Measurements from ENCODE around the gene PPFIA1.

PPFIA1 gene

DNA sequence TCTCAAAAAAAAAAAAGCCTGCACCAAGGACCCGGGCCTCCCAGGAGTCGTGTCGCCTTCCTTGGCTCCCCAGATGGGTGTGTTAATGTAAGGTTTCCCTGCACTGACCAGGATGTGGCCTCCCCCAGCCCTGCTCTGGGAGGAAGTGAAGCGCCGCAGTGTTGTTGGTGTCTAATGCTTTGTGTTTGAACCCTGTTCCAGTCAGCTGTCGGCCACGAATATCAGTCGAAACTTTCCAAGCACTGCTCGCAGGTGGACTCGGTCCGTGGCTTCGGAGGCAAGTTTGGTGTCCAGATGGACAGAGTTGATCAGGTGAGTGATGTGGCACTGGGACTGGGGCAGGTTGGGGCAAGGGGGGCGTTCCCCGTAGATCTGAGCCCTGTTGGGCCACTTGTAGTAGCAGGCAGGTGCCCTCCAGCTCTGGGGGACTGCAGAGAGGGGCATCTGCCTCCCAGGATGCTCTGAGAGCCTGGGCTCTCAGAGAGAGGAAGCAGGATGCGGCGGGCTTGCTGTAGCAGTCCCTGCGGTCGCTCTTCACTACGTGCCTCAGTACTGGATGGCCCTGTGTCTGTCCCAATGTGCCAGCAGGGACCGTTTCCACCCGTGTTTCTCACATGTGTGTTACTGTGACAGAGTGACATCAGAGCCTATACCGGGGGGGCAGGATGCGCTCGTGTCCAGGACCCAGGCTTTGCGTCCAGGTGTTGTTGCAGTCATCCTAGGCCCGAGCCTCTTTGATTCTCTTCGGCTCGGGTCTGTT, 144.0 kb downstream of the PPFIA1 start:
- no peak for DNase-seq (ENCODE audit: low read depth in 2 of 2)

DNA sequence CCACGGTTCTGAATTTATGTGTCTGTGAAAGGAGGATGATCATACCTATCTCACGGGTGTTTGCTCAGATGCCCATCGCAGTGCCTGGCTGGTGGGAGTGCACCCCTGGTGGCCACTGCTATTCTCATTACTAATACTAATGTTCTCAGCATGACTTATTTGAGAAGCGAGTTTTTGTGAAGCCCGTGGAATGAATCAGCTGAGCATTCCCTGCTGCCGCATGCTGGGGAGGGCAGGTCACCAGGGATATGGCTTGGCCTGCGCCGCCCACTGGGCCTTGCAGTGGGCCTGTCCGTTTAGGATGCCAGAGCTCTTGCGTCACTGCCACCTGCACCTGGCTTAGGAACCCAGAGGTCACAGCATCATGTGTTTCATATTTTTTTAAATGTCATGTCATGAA, 144.7 kb downstream of the PPFIA1 start:
- DNase-seq (ENCODE audit: low read depth in 2 of 2): no peak

- DNase-seq (ENCODE audit: low read depth in 2 of 2): no peak
These were observed 145.3 kb downstream of the PPFIA1 start for GRCh38 chr11:70415642-70416395.

DNA sequence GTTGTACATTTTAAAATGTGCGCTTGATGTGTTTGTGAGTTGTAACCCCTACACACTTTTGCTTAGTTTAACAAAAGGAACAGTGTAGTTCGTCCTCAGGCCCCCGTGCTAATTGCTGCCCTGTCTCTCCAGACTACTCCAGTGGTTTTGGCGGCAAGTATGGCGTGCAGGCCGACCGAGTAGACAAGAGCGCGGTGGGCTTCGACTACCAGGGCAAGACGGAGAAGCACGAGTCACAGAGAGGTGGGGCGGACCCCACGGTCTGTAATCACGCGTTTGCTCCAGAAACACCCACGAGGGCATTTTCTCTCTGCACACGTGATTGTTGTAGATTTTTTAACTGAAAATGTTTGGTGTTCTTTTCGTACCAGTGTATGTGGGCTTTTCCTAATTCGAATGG, 146.4 kb downstream of the PPFIA1 start:
- DNase-seq (ENCODE audit: low read depth in 2 of 2): no peak

- DNase-seq (ENCODE audit: low read depth in 2 of 2): no peak
These were observed 147.6 kb downstream of the PPFIA1 start for GRCh38 chr11:70418130-70418529.

GRCh38 chr11:70419307-70420007, 149.0 kb downstream of the PPFIA1 start:
- DNase-seq (ENCODE audit: low read depth in 2 of 2): no peak

GRCh38 chr11:70420008-70420464, 149.5 kb downstream of the PPFIA1 start:
- no peak for DNase-seq (ENCODE audit: low read depth in 2 of 2)

DNA sequence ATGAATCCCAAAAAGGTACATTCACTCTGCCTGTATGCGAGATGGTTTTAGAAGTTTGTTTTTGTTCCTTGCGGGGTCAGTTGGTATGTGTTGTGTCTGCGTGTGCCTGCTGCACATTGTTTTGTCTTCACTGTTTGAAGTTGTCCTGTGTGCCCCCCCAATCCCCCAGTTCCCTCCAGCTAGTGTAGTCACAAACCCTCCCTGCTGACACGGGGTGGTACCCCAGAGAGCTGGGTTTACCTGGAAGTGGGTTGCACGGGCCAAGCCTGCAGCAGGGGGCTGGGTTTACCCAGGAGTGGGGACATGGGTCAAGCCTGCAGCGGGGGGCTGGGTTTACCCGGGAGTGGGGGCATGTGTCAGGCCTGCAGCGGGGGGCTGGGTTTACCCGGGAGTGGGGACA, 150.0 kb downstream of the PPFIA1 start:
- no peak for DNase-seq (ENCODE audit: low read depth in 2 of 2)

DNA sequence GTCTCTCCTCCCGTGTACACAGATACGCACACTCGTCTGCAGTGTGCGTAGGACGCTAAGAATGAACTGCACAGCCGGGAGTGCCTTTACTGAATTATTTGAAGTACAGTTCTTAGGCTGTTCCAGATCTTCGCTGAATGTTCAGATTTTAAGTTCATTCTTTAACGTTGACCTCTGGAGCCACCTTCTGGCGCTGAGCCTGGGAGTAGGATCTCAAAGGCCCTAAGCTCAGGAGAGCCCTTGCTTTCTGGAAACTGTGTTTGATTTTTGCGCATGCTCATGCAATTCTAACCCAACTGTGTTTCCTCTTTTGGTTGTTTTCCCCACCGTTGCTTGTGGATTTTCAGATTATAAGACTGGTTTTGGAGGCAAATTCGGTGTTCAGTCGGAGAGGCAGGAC, 150.6 kb downstream of the PPFIA1 start:
- DNase-seq (ENCODE audit: low read depth in 2 of 2): no peak

DNA sequence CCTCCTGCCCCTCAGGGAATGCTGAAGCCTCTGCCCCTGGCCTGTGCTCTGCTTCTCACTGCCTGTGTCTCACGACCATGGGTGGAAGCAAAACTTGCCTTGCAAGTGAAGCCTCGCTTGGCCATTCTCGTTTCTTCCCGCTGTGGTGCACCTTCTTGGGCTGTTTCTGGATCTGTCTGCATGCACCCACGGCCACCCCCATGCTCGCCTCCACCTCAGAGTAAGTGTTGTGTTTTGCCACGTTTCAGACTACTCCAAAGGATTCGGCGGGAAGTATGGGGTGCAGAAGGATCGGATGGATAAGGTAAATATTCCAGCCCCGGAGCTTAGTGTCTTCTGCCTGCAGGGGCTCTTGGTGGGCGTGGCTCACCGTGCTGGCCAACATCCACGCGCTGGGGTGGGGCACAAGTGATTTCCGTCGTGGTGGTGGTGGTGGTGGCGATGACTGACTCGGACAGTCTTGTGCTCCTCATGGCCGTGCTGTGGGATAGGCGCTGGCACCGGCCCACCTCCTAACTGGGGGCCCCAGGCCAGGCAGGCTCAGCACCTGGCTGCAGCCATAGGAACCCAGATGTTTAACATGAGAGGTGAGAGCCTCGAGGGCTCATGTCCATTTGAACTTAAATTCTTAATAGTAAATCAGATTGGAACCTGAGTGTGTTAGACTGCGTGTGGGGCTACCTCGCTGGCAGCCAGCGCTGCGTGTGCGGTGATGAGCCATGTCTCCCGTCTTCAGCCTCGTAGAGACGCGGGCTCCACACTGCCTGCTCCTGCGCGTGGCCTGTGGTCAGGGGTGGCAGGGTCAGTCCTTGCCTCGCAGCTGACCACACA, 152.4 kb downstream of the PPFIA1 start:
- no peak for DNase-seq (ENCODE audit: low read depth in 2 of 2)

- peak in 1 of 2 donors; percentile 23 for DNase-seq (ENCODE audit: low read depth in 2 of 2)
These were observed 153.3 kb downstream of the PPFIA1 start for GRCh38 chr11:70423523-70424505.

DNA sequence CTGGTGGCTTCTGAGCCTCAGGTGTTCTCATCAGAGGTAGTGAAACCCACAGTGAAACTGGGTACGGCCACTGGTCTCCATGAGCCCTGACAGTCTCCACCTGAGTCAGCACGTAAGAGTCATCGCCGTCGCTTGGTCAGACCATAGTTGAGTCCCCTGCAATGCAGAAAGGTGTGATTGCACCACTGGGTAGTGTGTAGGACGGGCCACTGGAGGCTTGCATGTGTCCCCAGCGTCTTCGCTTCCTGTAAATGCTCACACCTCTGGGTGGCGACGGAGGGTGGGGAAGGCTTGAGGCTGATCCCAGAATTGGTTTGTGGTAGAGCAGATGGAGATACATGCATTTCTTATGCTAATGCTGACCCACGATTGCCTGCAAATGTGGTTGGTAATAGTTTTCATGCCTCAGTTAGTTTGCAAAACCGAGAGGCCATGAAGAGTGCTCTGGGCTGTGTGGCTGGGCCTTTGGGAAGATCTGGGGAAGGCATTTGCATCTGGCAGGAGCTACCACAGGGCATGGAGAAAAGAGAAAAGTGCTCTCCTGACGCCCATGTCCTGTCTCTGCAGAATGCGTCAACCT, 154.4 kb downstream of the PPFIA1 start:
- DNase-seq (ENCODE audit: low read depth in 2 of 2): no peak

GRCh38 chr11:70427436-70427835, 156.9 kb downstream of the PPFIA1 start:
- no peak for DNase-seq (ENCODE audit: low read depth in 2 of 2)

DNA sequence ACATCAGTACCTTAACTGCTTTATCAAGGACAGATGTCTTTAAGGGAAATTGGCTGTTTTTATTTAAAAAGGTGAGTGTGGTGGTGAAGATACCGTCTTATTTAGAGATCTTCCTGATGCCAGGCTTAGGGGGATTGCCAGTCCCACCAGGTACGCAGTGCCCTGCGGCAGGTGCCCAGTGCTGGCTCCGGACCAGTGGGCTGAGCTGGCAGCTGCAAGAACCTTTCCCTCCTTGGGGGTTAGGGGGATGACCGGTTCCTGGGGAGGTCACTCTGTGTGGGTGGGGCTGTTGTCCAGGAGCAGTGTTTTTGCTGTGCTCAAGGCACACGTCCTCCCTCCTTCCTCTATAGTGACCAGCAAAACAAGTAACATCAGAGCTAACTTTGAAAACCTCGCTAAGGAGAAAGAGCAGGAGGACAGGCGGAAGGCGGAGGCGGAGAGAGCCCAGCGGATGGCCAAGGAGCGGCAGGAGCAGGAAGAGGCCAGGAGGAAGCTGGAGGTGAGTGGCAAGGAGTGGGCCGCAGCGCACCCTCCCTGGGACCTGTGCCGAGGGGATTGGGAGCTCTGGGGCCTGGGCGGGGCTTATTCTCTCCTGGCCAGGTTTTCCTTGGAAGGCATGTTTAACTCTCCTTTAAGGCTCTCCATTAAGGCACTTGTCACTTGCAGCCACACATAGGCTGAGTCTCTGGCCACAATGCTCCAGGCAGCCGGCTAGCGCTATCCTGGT, 158.4 kb downstream of the PPFIA1 start:
- DNase-seq (ENCODE audit: low read depth in 2 of 2): no peak

DNA sequence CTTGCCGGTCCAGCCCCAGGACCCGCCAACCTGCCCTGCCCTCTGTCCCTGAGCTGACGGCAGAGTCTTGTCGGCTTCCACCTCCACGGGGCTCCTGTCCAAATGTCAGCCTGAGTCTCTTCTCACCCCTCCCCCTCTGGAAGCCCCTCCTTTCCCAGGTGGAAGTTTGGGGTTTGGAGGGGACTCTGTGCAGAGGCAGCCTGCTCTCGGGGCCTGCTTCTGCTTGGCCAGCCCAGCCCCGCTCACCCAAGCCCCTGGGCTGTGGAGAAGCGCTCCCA, 158.9 kb downstream of the PPFIA1 start:
- no peak for DNase-seq (ENCODE audit: low read depth in 2 of 2)

- DNase-seq (ENCODE audit: low read depth in 2 of 2): no peak
These were observed 159.4 kb downstream of the PPFIA1 start for GRCh38 chr11:70429724-70430521.

DNA sequence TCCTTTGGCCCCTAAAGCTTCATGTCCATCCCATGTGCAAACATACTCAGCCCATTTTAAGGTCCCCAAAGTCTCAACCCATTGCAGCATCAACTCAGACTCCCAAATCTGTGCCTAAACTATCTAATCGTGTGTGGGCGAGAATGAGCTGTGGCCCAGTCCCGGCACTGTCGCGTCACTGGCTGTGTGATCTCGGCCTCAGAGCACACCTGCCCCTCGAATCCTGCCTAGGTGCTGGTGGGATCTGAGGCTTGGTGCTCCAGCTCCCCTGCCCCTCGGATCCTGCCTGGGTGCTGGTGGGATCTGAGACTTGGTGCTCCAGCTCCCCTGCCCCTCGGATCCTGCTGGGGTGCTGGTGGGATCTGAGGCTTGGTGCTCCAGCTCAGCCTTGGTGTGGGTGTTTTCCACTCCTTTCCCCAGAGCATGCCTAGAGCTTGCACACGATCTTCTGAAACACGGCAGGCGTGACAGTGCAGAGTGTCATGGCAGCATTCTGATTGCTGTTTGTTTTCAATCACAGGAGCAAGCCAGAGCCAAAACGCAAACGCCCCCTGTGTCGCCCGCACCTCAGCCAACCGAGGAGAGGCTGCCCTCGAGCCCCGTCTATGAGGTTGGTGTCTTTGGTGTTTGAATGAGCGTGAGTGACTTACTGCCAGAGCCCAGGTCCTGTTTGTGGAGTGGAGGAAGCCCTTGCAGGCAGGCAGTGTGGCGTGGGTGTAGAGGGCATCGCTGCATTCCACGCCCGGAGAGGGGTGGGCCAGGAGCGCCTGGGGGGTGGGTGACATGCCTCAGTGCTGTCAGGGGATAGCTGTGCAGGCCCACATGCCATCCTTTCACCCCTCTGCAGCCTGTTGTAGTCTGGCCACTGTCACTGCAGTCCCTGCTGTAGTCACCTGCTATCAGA, 160.4 kb downstream of the PPFIA1 start:
- no peak for DNase-seq (ENCODE audit: low read depth in 2 of 2)

DNA sequence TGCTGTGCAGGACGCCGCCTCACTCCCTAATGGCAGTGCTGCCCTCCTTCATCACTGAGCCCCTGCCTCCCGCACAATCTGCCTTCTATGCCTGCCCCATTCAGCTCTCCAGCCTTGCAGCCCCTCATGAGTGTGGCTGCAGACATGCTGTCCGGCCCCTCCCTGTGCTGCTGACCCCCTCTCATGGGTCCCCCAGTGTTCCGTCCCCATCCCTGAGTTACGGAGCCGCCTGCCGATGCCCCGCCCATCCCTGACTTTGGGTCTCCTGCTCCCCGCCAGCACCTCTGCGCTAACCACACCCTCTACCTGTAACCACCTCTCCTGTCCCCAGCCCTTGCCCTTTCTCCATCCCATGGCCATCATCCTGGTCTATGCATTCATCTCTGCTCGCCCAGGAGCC, 161.1 kb downstream of the PPFIA1 start:
- DNase-seq (ENCODE audit: low read depth in 2 of 2): no peak
